SIG-M5 (cell line): Measurements from ENCODE around the gene DGKE.

Experiments used
- DNase-seq: peaks from one replicate; lab custom pipeline; 2025; lab: John Stamatoyannopoulos, UW

DGKE gene

GRCh38 chr17:56833809-56834379, at the start of gene DGKE, which contains the start of gene C17orf67:
DGKE (plus strand) TSS chr17:56834151; CDS start chr17:56834796, 645 bp downstream.
C17orf67 (minus strand) TSS chr17:56833920; CDS start chr17:56815810, 18,110 bp downstream.
- peak; percentile 19 for DNase-seq

- DNase-seq: no peak
These were observed 48.5 kb upstream of the DGKE start for GRCh38 chr17:56785405-56785804.

DNA sequence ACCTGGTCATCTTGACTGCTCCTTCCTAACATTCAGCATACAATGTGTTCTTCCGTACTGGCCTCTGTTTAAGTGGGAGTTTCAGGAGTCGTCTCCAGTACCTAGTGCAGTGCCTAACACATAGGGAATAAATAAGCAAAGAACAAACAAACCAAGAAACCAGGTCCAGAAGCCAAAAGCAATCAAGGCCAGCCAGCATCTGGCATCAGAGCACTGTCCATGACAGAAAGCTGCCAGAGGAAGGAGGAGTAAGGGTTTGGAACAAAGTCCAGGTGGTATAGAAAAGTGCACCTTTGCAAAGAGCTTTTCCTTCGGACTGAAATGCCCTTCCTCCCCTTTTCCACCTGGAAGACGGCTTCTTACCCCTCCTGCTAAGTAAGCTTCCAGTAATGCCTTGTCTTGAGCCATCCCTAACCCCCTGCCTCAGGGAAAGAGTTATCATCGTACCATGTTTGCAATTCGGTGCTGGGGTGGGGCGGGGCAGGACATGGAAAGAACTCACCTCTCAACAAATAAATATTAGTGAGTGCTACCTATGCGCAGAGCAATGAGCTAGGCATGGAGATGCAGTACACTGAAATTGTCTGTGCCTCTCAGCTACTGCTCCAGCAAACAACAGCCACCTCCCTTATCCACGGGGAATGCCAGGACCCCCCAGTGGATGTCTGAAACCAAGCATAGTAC, 47.8 kb upstream of the DGKE start:
- no peak for DNase-seq

DNA sequence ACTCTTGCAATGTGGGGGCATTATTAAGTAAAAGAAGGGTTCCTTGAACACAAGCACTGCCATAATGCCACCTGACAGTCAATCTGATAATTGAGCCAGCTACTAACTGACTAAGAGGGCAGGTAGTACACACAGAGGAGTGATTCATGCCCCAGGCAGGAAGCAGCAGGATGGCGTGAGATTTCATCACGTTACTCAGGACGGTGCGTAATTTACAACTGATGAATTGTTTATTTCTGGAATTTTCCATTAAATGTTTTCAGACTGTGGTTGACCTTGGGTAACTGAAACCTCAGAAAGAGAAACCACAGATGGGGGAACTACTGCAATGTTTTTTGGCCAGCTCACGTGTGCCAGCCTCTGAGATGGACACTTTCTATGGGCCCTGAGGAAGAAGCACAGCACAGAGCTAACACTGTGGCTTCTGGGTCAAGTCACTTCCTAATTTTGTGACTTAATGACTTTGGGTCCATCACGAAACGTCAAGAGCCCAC, 46.9 kb upstream of the DGKE start:
- DNase-seq: peak; percentile 99

DNA sequence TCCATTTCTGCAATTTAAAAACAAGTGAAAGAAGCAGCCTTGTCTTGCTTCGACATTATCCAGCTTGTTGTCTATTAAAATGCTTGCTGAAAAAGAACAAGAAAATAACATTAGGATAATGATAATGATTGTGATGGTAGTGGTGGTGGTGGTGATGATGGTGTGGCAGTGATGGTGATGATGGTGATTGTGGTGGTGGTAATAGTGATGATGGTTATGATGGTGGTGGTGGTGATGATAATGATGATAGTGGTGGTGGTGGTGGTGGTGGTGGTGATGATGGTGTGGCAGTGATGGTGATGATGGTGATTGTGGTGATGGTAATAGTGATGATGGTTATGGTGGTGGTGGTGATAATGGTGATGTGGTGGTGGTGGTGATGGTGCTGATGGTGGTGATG, 41.7 kb upstream of the DGKE start:
- no peak for DNase-seq

DNA sequence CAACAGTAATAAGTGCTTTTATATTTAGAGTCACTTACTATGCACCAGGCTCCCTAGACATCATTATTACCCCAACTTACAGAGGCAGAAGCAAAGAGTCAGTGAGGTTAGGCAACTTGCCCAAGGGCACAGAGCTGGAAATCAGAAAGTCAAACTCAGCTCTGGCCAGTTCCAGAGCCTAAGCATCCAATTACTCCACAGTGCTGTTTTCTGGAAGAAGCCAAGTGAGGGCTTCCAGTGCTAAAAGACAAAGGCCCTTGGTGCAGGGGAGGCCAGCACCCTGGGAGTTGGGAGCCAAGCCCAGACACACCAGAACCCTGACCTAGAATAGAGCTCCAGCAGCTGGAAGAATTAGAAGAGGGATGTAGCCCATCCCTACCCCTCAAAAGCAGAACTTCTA, 40.4 kb upstream of the DGKE start:
- no peak for DNase-seq

- no peak for DNase-seq
These were observed 40.0 kb upstream of the DGKE start for GRCh38 chr17:56793957-56794356.

GRCh38 chr17:56795221-56795865, 38.6 kb upstream of the DGKE start:
- DNase-seq: no peak

GRCh38 chr17:56796536-56796935, 37.4 kb upstream of the DGKE start:
- DNase-seq: no peak

- peak; percentile 21 for DNase-seq
These were observed 35.0 kb upstream of the DGKE start for GRCh38 chr17:56798916-56799315.

GRCh38 chr17:56801459-56802178, 32.3 kb upstream of the DGKE start:
- no peak for DNase-seq

GRCh38 chr17:56803071-56803470, 30.9 kb upstream of the DGKE start:
- no peak for DNase-seq

DNA sequence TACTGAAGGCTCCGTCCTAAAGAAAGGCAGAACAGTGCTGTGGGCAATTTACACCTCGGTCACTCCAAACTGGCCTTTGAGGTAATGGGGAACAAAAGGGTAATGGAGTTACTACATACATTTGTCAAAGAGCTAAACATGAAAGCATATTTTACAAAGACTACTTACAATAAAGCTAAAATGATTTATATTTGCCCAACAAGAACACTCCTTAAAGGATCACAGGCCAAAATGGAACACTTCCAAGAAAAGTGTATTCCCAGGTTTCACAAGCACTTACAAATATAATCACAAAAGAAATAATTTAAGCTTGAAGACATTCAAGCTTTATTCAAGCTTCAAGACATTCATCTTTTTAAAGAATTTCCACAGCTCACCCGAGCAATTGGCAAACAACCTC, 29.5 kb upstream of the DGKE start:
- DNase-seq: no peak

DNA sequence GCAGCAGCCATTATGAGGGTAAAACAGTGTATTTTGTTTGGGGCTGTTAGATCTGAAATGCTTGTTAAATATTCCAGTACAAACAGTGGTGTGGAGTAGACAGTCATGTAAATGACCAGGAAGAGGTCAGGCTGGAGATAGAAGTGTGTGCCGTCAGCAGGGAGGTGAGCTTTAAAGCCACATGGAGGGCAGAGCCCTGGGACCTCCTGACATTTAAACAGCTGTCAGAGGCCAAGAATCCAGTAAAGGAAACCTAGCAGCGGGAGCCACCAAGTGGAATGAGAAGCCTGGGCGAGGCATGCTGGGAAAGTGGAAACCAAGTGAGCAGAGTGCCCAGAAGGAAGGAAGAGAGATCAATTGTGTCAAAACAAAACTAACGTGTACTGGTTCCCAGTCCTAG, 27.0 kb upstream of the DGKE start:
- DNase-seq: no peak

DNA sequence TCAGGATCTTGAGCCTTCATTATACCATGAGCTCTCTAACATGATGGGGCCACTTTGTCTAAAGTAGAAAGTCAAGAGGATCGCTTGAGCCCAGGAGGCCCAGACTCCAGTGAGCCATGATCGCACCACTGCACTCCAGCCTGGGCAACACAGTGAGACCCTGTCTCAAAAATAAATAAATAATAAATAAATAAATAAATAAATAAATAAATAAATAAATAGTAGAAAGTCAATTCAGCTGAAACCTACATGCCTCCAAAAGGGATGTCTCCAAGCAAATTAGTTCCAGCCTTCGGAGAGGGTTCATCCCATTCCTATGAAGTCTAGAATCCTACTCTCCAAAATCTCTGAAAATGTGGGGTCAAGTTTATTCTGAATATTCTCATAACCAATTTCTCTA, 26.2 kb upstream of the DGKE start:
- DNase-seq: no peak

DNA sequence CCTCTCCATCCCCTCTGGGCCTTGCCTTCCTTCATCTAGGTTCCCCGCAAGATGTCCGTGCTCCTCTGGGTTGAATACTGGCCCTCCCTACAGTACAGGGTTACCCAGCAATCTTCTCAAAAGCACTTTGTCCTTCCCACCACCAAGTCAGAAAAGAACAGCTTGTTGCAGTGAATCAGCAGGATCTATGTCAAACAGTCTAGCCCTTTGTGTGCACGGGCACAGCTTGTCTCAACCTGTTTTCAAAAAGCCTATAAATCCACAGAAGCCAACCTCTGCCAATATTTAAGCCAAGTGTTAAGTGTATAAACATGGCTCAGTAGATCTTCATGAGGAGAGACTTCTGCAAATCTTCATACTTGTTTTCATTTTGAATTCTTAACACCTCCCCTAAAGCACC, 25.4 kb upstream of the DGKE start:
- no peak for DNase-seq

GRCh38 chr17:56809106-56809819, 24.7 kb upstream of the DGKE start:
- no peak for DNase-seq

GRCh38 chr17:56809820-56810179, 24.2 kb upstream of the DGKE start:
- no peak for DNase-seq

- DNase-seq: no peak
These were observed 23.6 kb upstream of the DGKE start for GRCh38 chr17:56810343-56810742.

DNA sequence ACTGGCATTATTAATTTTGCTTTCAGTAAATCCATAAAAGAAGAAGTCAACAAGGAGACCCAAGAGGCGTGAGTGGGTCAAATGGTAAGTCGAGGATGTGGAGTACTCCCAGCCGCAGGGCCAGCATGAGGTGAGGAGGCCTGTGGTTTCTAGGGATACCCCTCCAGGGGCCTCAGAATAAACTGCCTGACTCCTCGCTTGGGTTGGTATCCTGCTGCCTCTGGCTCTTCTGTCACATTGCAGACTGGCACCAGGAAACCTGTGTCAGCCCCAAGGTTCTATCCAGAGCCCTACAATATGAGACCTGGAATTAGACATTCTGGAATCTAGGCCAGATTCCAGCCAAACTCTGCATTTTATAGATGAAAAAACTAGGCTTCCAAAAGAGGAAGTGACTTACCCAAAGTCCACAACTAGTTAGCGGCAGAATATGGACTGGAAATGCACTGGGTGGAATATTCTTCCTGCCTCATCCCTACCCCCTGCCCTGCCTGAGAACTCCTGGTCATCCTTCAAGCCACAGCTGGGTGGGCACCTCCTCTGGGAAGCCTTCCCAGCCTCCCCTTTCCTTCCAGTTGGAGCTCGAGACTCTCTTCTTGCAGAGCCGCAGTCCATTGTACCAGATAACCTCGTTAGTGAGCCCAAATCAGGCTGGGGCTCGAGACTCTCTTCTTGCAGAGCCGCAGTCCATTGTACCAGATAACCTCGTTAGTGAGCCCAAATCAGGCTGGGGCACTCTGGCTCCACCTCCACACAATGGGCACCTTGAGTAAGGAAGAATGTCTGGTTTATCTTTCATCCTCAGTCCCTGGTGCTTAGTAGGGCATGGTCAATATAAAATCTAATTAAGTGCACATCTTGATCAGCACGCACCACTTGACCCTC, 22.8 kb upstream of the DGKE start:
- DNase-seq: no peak

DNA sequence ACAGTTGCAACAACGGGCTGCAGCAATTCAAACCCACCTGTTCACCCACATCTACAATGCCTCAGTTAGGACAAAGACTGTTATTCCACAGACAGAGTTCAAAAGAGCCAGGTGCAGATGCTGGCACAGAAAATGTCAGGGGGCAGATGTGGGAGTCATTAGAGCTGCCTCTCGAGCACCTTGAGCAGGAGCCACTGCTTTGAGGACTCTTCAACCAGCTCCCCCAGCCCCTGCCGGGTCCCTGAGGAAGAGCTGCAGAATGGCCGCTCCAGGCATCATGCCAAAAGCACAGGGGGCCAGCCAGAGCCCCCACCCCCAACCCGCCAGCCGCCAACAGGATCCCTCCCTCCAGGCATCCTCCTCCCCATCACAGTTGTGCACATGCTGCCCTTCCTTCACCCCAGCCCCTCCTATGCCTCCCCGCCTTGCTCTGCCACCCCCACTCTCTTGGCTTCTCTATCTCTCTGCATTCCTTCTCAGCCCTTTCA, 21.0 kb upstream of the DGKE start:
- no peak for DNase-seq
